Endothelial cell of umbilical vein (primary cell): Measurements from ENCODE around the gene PLEKHG5. TPM values are rescaled to one million over a fixed set of nuclear protein-coding genes. Genes with fewer than 3 reads are reported as not detected.

Source experiments
- BruUV-seq: library from RNA; stranded (reverse); fragments of 400-500 nt; replicated peaks from 2 replicates; lab custom pipeline; 2021; lab: Mats Ljungman, UMichigan
- CTCF ChIA-PET: fragments of 300-600, 350-600 bp; sonication (Branson Sonifier 250); formaldehyde crosslinking; loops from one replicate; lab custom pipeline; 2021; ENCODE audit warnings: antibody characterized with exemption, inconsistent platforms; lab: Charles Lee
- POLR2A ChIA-PET: fragments of 300-600, 350-600 bp; sonication (Branson Sonifier 250); formaldehyde crosslinking; loops from one replicate; lab custom pipeline; 2021; ENCODE audit warnings: antibody characterized with exemption, inconsistent platforms; lab: Charles Lee
- DNase-seq: peaks from one replicate; pipeline ENCODE4 v3.0.0-alpha.2; 2011; ENCODE audit warnings: low read depth, low spot score
- FAIRE-seq: peaks from 2 replicates; lab custom pipeline; 2011; peaks lifted over from hg19 to GRCh38; lab: Jason Lieb, UNC
- H2AFZ ChIP-seq: 2 replicates; pipeline ENCODE4 v1.6.0; 2012; ENCODE audit warnings: low read depth, low read length, control low read depth, inconsistent platforms
- H3K27ac ChIP-seq: 2 replicates; pipeline ENCODE4 v1.5.1; 2011; ENCODE audit warnings: low read depth, mild to moderate bottlenecking, control low read depth, low read length, moderate library complexity; ENCODE audit not compliant: insufficient read depth
- H3K27me3 ChIP-seq, 2 experiments: 2 replicates each; pipeline versions ENCODE4 v1.6.0 to v1.6.1; 2011; ENCODE audit warnings: low read length in 2 of 2, mixed read lengths in 1 of 2; ENCODE audit not compliant: control insufficient read depth in 2 of 2, insufficient read depth in 2 of 2
- H3K36me3 ChIP-seq, 2 experiments: 2 replicates in 1 of 2; 3 replicates in 1 of 2; pipeline ENCODE4 v1.5.1; 2011; ENCODE audit warnings: low read length in 2 of 2, mild to moderate bottlenecking in 1 of 2, moderate library complexity in 1 of 2; ENCODE audit not compliant: control insufficient read depth in 2 of 2, insufficient read depth in 2 of 2; ENCODE audit errors: extremely low read depth in 1 of 2
- H3K4me1 ChIP-seq: 3 replicates; pipeline ENCODE4 v1.5.1; 2011; ENCODE audit warnings: mild to moderate bottlenecking, low read length; ENCODE audit not compliant: control insufficient read depth, insufficient read depth; ENCODE audit errors: extremely low read depth
- H3K4me2 ChIP-seq: 2 replicates; pipeline ENCODE4 v1.6.1; 2011; ENCODE audit warnings: low read length, control low read depth, mixed read lengths; ENCODE audit not compliant: insufficient read depth
- H3K4me3 ChIP-seq, 3 experiments: fragments of 200-600 bp in 1 of 3; sonication (generic), shearing (Covaris generic) in 1 of 3; replicated peaks in 1 of 3; 2 replicates each; pipeline ENCODE4 v1.5.1; 2011 to 2016; ENCODE audit warnings: control low read depth in 3 of 3, low read length in 3 of 3, mild to moderate bottlenecking in 2 of 3, inconsistent platforms in 1 of 3, low read depth in 1 of 3, moderate library complexity in 1 of 3; ENCODE audit not compliant: insufficient read depth in 1 of 3
- H3K79me2 ChIP-seq: 2 replicates; pipeline ENCODE4 v1.6.0; 2012; ENCODE audit warnings: low read length, inconsistent platforms; ENCODE audit not compliant: control insufficient read depth, insufficient read depth
- H3K9ac ChIP-seq: replicated peaks from 2 replicates; pipeline ENCODE3; 2011; ENCODE audit warnings: low read length, control low read depth; ENCODE audit not compliant: insufficient read depth; ENCODE audit errors: extremely low read depth
- H3K9me1 ChIP-seq: replicated peaks from 3 replicates; pipeline ENCODE4 v1.6.0; 2011; ENCODE audit warnings: mild to moderate bottlenecking, low read length; ENCODE audit not compliant: control insufficient read depth, insufficient read depth; ENCODE audit errors: extremely low read depth
- H3K9me3 ChIP-seq: replicated peaks from 2 replicates; pipeline ENCODE4 v1.5.1; 2012; ENCODE audit warnings: low read length, inconsistent platforms; ENCODE audit not compliant: control insufficient read depth, insufficient read depth
- H4K20me1 ChIP-seq: replicated peaks from 2 replicates; pipeline ENCODE3; 2011; ENCODE audit warnings: mild to moderate bottlenecking, low read length; ENCODE audit not compliant: control insufficient read depth, insufficient read depth; ENCODE audit errors: extremely low read depth
- FOS ChIP-seq: IDR thresholded peaks from 2 replicates; pipeline ENCODE4 v1.6.1; 2011; ENCODE audit warnings: mild to moderate bottlenecking, low read length, moderate library complexity, borderline replicate concordance; ENCODE audit not compliant: insufficient read depth
- GATA2 ChIP-seq: IDR thresholded peaks from 2 replicates; pipeline ENCODE4 v1.7.0; 2011; ENCODE audit warnings: low read depth, mild to moderate bottlenecking, moderate library complexity, mixed read lengths, low read length; ENCODE audit not compliant: insufficient read length, insufficient read depth
- JUN ChIP-seq: IDR thresholded peaks from 2 replicates; pipeline ENCODE4 v1.6.1; 2011; ENCODE audit warnings: borderline replicate concordance, low read depth; ENCODE audit not compliant: insufficient read length, insufficient read depth
- MYC ChIP-seq: IDR thresholded peaks from one replicate; pipeline ENCODE4 v1.6.1; 2011; ENCODE audit warnings: mild to moderate bottlenecking, low read depth, low read length
- POLR2A ChIP-seq: IDR thresholded peaks from 2 replicates; pipeline ENCODE4 v1.6.1; 2012; ENCODE audit warnings: low read depth, mild to moderate bottlenecking, control low read depth, low read length
- dilution Hi-C: fragments of 300-500 bp; cut with MboI; formaldehyde crosslinking; loops from one replicate; pipeline ENCODE4 v1.15.0; 2019; ENCODE audit warnings: low sequenced_read_pairs; ENCODE audit not compliant: extremely low pct_ligation_motif_present
- intact Hi-C: fragments of 100-400 bp; cut with micrococcal nuclease; formaldehyde crosslinking; loops from one replicate; pipeline ENCODE4 v1.10.0; 2022
- polyA plus RNA-seq, 4 experiments: library from polyadenylated mRNA; depleted of rRNA in 3 of 4; stranded (reverse) in 3 of 4; unstranded in 1 of 4; fragments of >200 nt; gene quantifications; 2 replicates each; pipeline versions ENCODE4 v1.2.1 to v1.2.3, GENCODE V29; 2011 to 2012; ENCODE audit warnings: missing spikeins in 1 of 4
- total RNA-seq: library from RNA; stranded (reverse); gene quantifications from 2 replicates; pipeline ENCODE4 v1.2.3, GENCODE V29; 2021
- TF ChIP-seq, protein P1 (sequence below), 2 donors: IDR thresholded peaks; 1 replicate in 1 of 2; 2 replicates in 1 of 2; pipeline ENCODE4 v1.5.1; 2011; ENCODE audit warnings: low read length in 2 of 2, mild to moderate bottlenecking in 2 of 2, moderate library complexity in 2 of 2, control low read depth in 1 of 2, inconsistent platforms in 1 of 2, low read depth in 1 of 2; ENCODE audit not compliant: insufficient read depth in 1 of 2; ENCODE audit errors: extremely low read depth in 1 of 2
- TF ChIP-seq, protein P2 (sequence below): IDR thresholded peaks from 2 replicates; pipeline ENCODE4 v1.6.1; 2011; ENCODE audit not compliant: insufficient read depth, insufficient read length

The PLEKHG5 gene
- total and polyA plus RNA-seq, 2 donors (not counting 3 experiments of a cell fraction or from before 2014, with no cell fraction given), result 30.6 to 56.9 TPM

GRCh38 chr1:6536291-6536690 is 44.8 kb upstream of the PLEKHG5 start:
- intact Hi-C loops, result no loop called here
- peaks cover 5% of the 10 kb centered on the region for H3K79me2 ChIP-seq
- POLR2A ChIA-PET, result no interaction called here
- BruUV-seq, result no TSS peak
- no peak overlapping the region for H2AFZ ChIP-seq
- no peak overlapping the region for H3K4me2 ChIP-seq
- no peak for TF ChIP-seq POLR2A
- TF ChIP-seq, protein P1, sequence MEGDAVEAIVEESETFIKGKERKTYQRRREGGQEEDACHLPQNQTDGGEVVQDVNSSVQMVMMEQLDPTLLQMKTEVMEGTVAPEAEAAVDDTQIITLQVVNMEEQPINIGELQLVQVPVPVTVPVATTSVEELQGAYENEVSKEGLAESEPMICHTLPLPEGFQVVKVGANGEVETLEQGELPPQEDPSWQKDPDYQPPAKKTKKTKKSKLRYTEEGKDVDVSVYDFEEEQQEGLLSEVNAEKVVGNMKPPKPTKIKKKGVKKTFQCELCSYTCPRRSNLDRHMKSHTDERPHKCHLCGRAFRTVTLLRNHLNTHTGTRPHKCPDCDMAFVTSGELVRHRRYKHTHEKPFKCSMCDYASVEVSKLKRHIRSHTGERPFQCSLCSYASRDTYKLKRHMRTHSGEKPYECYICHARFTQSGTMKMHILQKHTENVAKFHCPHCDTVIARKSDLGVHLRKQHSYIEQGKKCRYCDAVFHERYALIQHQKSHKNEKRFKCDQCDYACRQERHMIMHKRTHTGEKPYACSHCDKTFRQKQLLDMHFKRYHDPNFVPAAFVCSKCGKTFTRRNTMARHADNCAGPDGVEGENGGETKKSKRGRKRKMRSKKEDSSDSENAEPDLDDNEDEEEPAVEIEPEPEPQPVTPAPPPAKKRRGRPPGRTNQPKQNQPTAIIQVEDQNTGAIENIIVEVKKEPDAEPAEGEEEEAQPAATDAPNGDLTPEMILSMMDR (IDR thresholded peaks at IDR 0.05; ENCODE audit: extremely low read depth in 1 of 2, insufficient read depth in 1 of 2, low read depth in 1 of 2, low read length in 2 of 2), result no peak
- no peak for TF ChIP-seq MYC
- no peak for TF ChIP-seq FOS
- TF ChIP-seq, protein P2, sequence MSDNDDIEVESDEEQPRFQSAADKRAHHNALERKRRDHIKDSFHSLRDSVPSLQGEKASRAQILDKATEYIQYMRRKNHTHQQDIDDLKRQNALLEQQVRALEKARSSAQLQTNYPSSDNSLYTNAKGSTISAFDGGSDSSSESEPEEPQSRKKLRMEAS, result no peak
- no peak for TF ChIP-seq JUN
- no peak for TF ChIP-seq GATA2
- H4K20me1 ChIP-seq, result no peaks in the 10 kb centered on the region
- DNase-seq (no peak), FAIRE-seq (no peak)
- H3K9me3 ChIP-seq, result no peaks in the 10 kb centered on the region
- CTCF ChIA-PET, result interaction anchor here (1.2 to 6.3 kb wide), 3 partner anchors 11 to 18 kb away, joined by 3 to 37 read pairs (median 7); partner anchors contain the start of genes NOL9 and TAS1R1
- no peaks in the 10 kb centered on the region for H3K4me1 ChIP-seq
- H3K27me3 ChIP-seq, result no peaks in the 10 kb centered on the region
- H3K27ac ChIP-seq, result no peak overlapping the region
- dilution Hi-C loops, result no loop called here
- H3K9ac ChIP-seq, result no peak overlapping the region
- no peak overlapping the region for H3K4me3 ChIP-seq
- H3K9me1 ChIP-seq, result no peaks in the 10 kb centered on the region
- peaks cover 9 to 18% of the 10 kb centered on the region in 2 experiments for H3K36me3 ChIP-seq
